HepG2 (cell line): Measurements from ENCODE around the gene BCL11B. TPM values are rescaled to one million over a fixed set of nuclear protein-coding genes. Genes with fewer than 3 reads are reported as not detected.

Experiments used
- CAMTA2 ChIP-seq: sonication (generic); formaldehyde crosslinking; IDR thresholded peaks from 2 replicates; pipeline ENCODE4 v1.4.0; 2020; ENCODE audit warnings: mild to moderate bottlenecking, missing genetic modification reagents, borderline replicate concordance
- ETV6 ChIP-seq: sonication (generic); formaldehyde crosslinking; conservative IDR thresholded peaks from 2 replicates; pipeline ENCODE4 v1.4.0; 2020; ENCODE audit warnings: missing genetic modification reagents
- KDM3A ChIP-seq: IDR thresholded peaks from 2 replicates; pipeline ENCODE4 v1.6.1; 2018; ENCODE audit warnings: low read depth, missing compliant biosample characterization
- KDM4B ChIP-seq: sonication (generic); formaldehyde crosslinking; IDR thresholded peaks from 2 replicates; pipeline ENCODE4 v1.4.0; 2020; ENCODE audit warnings: missing genetic modification reagents
- MIER3 ChIP-seq: IDR thresholded peaks from 2 replicates; pipeline ENCODE4 v1.6.1; 2016; ENCODE audit warnings: missing compliant biosample characterization, borderline replicate concordance
- NR1H2 ChIP-seq: sonication (generic); formaldehyde crosslinking; IDR thresholded peaks from 2 replicates; pipeline ENCODE4 v1.8.1; 2022; ENCODE audit warnings: low read depth, missing genetic modification reagents, borderline replicate concordance
- ZNF777 ChIP-seq: sonication (generic); formaldehyde crosslinking; IDR thresholded peaks from 2 replicates; pipeline ENCODE4 v1.4.0; 2020; ENCODE audit warnings: missing genetic modification reagents
- polyA plus RNA-seq, 8 experiments: library from polyadenylated mRNA; depleted of rRNA in 3 of 8; stranded (reverse) in 7 of 8; unstranded in 1 of 8; fragments of >200 nt; fragmentation: Illumina TruSeq in 4 of 8; extraction: Trizol in 4 of 8; gene quantifications; 2 replicates each; pipeline versions ENCODE4 v1.2.1 to v1.2.3, GENCODE V29; 2011 to 2016; ENCODE audit warnings: low read depth in 4 of 8, missing spikeins in 1 of 8, mixed read lengths in 1 of 8; ENCODE audit not compliant: insufficient read depth in 1 of 8
- total RNA-seq, 5 experiments: library from RNA; depleted of rRNA; stranded (reverse); fragments of >200 nt; fragmentation: Illumina TruSeq; extraction: Trizol; gene quantifications; 2 replicates each; pipeline ENCODE4 v1.2.3, GENCODE V29; 2016; ENCODE audit warnings: low read depth in 1 of 5
- TF ChIP-seq, protein P1 (sequence below): sonication (generic); formaldehyde crosslinking; IDR thresholded peaks from 2 replicates; pipeline ENCODE4 v1.9.0; 2021; ENCODE audit warnings: missing genetic modification reagents, mild to moderate bottlenecking, borderline replicate concordance
- TF ChIP-seq, protein P2 (sequence below): sonication (generic); formaldehyde crosslinking; IDR thresholded peaks from 2 replicates; pipeline ENCODE4 v1.5.0; 2020; ENCODE audit warnings: mild to moderate bottlenecking, missing genetic modification reagents, borderline replicate concordance
- TF ChIP-seq, protein P3 (sequence below): sonication (generic); formaldehyde crosslinking; IDR thresholded peaks from 2 replicates; pipeline ENCODE4 v1.5.1; 2020; ENCODE audit warnings: mild to moderate bottlenecking, missing genetic modification reagents, moderate library complexity
- TF ChIP-seq, protein P4 (sequence below): sonication (generic); formaldehyde crosslinking; IDR thresholded peaks from 2 replicates; pipeline ENCODE4 v1.5.1; 2020; ENCODE audit warnings: missing genetic modification reagents, mild to moderate bottlenecking, borderline replicate concordance
- TF ChIP-seq, protein P5 (sequence below): sonication (generic); formaldehyde crosslinking; IDR thresholded peaks from 2 replicates; pipeline ENCODE4 v1.8.0; 2022; ENCODE audit warnings: mild to moderate bottlenecking, missing genetic modification reagents, borderline replicate concordance
- TF ChIP-seq, protein P6 (sequence below): sonication (generic); formaldehyde crosslinking; IDR thresholded peaks from 2 replicates; pipeline ENCODE4 v1.4.0; 2020; ENCODE audit warnings: missing genetic modification reagents

Gene BCL11B
- total and polyA plus RNA-seq, 2 of the 13 experiments (the other 11 are each of a cell fraction or from before 2014, with no cell fraction given), result not detected

DNA sequence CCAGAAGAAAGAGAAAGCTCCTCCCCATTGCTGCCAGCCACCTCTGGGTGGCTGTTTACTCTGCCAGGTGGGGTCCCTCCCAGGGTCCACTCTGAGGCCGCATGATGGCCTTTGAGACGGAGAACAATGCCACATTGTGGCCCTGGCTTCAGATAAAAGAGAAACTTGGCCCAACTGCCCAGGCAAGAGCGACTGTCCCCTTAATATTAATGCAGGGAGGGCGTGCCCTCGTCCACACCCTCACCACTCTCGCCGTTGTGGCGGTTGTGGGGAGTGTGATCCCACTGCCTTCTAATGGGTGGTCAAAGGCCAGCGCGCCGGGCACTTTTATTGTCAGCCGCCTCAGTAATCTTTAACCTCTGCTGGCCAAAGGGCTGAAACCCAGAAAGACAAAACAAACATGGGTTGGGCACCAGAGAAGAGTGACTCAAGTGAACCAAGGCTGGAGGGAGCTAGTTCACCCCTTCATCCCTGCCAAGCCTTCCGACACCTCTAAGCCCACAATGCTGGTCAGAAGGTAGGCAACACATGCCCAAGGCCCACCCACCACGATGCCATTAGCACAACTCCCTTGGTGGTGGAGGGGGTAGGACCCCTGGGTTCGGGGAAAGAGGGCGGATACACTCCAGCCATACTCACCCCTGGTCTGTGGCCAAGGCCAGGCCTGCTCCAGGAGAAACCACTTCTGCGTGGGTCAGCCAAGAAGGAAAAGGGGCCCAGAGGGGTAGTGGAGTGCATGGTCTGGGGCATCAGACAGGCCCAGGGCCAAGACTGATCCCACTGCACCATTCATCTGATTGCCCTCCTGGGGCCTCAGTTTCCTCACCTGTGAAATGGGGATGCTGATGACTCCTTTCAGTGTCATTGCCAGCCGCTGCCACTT is 44.5 kb upstream of the BCL11B start (continued):
- TF ChIP-seq, protein P1, sequence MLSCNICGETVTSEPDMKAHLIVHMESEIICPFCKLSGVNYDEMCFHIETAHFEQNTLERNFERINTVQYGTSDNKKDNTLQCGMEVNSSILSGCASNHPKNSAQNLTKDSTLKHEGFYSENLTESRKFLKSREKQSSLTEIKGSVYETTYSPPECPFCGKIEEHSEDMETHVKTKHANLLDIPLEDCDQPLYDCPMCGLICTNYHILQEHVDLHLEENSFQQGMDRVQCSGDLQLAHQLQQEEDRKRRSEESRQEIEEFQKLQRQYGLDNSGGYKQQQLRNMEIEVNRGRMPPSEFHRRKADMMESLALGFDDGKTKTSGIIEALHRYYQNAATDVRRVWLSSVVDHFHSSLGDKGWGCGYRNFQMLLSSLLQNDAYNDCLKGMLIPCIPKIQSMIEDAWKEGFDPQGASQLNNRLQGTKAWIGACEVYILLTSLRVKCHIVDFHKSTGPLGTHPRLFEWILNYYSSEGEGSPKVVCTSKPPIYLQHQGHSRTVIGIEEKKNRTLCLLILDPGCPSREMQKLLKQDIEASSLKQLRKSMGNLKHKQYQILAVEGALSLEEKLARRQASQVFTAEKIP (CRISPR knock-in tag), result no peak
- TF ChIP-seq, protein P2, sequence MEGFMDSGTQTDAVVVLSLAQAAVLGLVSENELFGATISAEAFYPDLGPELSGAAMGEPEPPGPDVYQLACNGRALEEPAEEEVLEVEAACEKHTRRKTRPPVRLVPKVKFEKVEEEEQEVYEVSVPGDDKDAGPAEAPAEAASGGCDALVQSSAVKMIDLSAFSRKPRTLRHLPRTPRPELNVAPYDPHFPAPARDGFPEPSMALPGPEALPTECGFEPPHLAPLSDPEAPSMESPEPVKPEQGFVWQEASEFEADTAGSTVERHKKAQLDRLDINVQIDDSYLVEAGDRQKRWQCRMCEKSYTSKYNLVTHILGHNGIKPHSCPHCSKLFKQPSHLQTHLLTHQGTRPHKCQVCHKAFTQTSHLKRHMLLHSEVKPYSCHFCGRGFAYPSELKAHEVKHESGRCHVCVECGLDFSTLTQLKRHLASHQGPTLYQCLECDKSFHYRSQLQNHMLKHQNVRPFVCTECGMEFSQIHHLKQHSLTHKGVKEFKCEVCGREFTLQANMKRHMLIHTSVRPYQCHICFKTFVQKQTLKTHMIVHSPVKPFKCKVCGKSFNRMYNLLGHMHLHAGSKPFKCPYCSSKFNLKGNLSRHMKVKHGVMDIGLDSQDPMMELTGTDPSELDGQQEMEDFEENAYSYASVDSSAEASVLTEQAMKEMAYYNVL (CRISPR knock-in tag), result peak; percentile 59; the same call in 1 of the 2 replicates
- TF ChIP-seq, protein P3, sequence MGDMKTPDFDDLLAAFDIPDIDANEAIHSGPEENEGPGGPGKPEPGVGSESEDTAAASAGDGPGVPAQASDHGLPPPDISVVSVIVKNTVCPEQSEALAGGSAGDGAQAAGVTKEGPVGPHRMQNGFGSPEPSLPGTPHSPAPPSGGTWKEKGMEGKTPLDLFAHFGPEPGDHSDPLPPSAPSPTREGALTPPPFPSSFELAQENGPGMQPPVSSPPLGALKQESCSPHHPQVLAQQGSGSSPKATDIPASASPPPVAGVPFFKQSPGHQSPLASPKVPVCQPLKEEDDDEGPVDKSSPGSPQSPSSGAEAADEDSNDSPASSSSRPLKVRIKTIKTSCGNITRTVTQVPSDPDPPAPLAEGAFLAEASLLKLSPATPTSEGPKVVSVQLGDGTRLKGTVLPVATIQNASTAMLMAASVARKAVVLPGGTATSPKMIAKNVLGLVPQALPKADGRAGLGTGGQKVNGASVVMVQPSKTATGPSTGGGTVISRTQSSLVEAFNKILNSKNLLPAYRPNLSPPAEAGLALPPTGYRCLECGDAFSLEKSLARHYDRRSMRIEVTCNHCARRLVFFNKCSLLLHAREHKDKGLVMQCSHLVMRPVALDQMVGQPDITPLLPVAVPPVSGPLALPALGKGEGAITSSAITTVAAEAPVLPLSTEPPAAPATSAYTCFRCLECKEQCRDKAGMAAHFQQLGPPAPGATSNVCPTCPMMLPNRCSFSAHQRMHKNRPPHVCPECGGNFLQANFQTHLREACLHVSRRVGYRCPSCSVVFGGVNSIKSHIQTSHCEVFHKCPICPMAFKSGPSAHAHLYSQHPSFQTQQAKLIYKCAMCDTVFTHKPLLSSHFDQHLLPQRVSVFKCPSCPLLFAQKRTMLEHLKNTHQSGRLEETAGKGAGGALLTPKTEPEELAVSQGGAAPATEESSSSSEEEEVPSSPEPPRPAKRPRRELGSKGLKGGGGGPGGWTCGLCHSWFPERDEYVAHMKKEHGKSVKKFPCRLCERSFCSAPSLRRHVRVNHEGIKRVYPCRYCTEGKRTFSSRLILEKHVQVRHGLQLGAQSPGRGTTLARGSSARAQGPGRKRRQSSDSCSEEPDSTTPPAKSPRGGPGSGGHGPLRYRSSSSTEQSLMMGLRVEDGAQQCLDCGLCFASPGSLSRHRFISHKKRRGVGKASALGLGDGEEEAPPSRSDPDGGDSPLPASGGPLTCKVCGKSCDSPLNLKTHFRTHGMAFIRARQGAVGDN (CRISPR knock-in tag), result peak; percentile 87
- TF ChIP-seq KDM3A (CRISPR knock-in tag) (no peak; the same call in 1 of the 2 replicates), ETV6 (CRISPR knock-in tag) (no peak), KDM4B (0 out of 2 replicates have a peak, but pooled peaks have one; percentile 44), MIER3 (no peak), CAMTA2 (CRISPR knock-in tag) (no peak), NR1H2 (CRISPR knock-in tag) (no peak), ZNF777 (CRISPR knock-in tag) (0 out of 2 replicates have a peak, but pooled peaks have one; percentile 21)
- TF ChIP-seq, protein P4, sequence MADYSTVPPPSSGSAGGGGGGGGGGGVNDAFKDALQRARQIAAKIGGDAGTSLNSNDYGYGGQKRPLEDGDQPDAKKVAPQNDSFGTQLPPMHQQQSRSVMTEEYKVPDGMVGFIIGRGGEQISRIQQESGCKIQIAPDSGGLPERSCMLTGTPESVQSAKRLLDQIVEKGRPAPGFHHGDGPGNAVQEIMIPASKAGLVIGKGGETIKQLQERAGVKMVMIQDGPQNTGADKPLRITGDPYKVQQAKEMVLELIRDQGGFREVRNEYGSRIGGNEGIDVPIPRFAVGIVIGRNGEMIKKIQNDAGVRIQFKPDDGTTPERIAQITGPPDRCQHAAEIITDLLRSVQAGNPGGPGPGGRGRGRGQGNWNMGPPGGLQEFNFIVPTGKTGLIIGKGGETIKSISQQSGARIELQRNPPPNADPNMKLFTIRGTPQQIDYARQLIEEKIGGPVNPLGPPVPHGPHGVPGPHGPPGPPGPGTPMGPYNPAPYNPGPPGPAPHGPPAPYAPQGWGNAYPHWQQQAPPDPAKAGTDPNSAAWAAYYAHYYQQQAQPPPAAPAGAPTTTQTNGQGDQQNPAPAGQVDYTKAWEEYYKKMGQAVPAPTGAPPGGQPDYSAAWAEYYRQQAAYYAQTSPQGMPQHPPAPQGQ, result no peak
- TF ChIP-seq, protein P5, sequence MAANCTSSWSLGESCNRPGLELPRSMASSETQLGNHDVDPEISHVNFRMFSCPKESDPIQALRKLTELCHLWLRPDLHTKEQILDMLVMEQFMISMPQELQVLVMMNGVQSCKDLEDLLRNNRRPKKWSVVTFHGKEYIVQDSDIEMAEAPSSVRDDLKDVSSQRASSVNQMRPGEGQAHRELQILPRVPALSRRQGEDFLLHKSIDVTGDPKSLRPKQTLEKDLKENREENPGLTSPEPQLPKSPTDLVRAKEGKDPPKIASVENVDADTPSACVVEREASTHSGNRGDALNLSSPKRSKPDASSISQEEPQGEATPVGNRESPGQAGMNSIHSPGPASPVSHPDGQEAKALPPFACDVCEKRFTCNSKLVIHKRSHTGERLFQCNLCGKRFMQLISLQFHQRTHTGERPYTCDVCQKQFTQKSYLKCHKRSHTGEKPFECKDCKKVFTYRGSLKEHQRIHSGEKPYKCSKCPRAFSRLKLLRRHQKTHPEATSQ (CRISPR knock-in tag), result no peak; the same call in 1 of the 2 replicates
- TF ChIP-seq, protein P6, sequence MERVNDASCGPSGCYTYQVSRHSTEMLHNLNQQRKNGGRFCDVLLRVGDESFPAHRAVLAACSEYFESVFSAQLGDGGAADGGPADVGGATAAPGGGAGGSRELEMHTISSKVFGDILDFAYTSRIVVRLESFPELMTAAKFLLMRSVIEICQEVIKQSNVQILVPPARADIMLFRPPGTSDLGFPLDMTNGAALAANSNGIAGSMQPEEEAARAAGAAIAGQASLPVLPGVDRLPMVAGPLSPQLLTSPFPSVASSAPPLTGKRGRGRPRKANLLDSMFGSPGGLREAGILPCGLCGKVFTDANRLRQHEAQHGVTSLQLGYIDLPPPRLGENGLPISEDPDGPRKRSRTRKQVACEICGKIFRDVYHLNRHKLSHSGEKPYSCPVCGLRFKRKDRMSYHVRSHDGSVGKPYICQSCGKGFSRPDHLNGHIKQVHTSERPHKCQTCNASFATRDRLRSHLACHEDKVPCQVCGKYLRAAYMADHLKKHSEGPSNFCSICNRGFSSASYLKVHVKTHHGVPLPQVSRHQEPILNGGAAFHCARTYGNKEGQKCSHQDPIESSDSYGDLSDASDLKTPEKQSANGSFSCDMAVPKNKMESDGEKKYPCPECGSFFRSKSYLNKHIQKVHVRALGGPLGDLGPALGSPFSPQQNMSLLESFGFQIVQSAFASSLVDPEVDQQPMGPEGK (CRISPR knock-in tag), result peak; percentile 75
